ENCODE data around the gene PHACTR2. TPM values are rescaled to one million over a fixed set of nuclear protein-coding genes. Genes with fewer than 3 reads are reported as not detected.
A peak's percentile ranks its signal among the peaks of the same experiment; 100 is the strongest.
"Not testable (repeated sequence)": the region's sequence is repeated elsewhere in the genome, so short reads cannot be mapped to it uniquely, and the experiment has no call there.

The PHACTR2 gene
- 45.3 TPM for polyA plus RNA-seq (2013, experiment 1 of 2)
- 46.4 TPM for polyA plus RNA-seq (2013, experiment 2 of 2)

- H3K36me3 ChIP-seq (ENCODE audit: control insufficient read depth, insufficient read depth, low read length), result peaks cover 9% of the 10 kb centered on the region
- H3K4me3 ChIP-seq (ENCODE audit: extremely low read depth, insufficient read depth, low read length, poor library complexity, severe bottlenecking), result peak within 1 kb of the TSS; percentile 56
- peaks cover 16% of the 10 kb centered on the region for H3K9me3 ChIP-seq (ENCODE audit: control insufficient read depth, low read length)
- 0% methylated on average over 48 to 60 of the region's 69 CpGs for WGBS, 2 experiments (ENCODE audit: insufficient coverage in 2 of 2)
- peaks cover 40% of the 10 kb centered on the region for H3K4me1 ChIP-seq (ENCODE audit: control insufficient read depth, insufficient read depth, low read length, poor library complexity, severe bottlenecking)
- H3K27ac ChIP-seq (ENCODE audit: low read depth, low read length, severe bottlenecking), result peak within 1 kb of the TSS; percentile 94
These were observed at the start of gene PHACTR2 for GRCh38 chr6:143677891-143678791. TSS of gene PHACTR2 (plus strand) at chr6:143677965. CDS start at chr6:143678164, 199 bp downstream.

- H3K36me3 ChIP-seq (ENCODE audit: control insufficient read depth, insufficient read depth, low read length), result no peaks in the 10 kb centered on the region
- no peak overlapping the region for H3K27ac ChIP-seq (ENCODE audit: low read depth, low read length, severe bottlenecking)
- H3K4me3 ChIP-seq (ENCODE audit: extremely low read depth, insufficient read depth, low read length, poor library complexity, severe bottlenecking), result no peak overlapping the region
- 90 to 91% methylated on average over 9 to 10 of the region's 12 CpGs for WGBS, 2 experiments (ENCODE audit: insufficient coverage in 2 of 2)
- H3K4me1 ChIP-seq (ENCODE audit: control insufficient read depth, insufficient read depth, low read length, poor library complexity, severe bottlenecking), result no peaks in the 10 kb centered on the region
- no peaks in the 10 kb centered on the region for H3K9me3 ChIP-seq (ENCODE audit: control insufficient read depth, low read length)
These were observed 48.4 kb upstream of the PHACTR2 start for GRCh38 chr6:143629104-143630080.

- H3K4me3 ChIP-seq (ENCODE audit: extremely low read depth, insufficient read depth, low read length, poor library complexity, severe bottlenecking); H3K9me3 ChIP-seq (ENCODE audit: control insufficient read depth, low read length); H3K36me3 ChIP-seq (ENCODE audit: control insufficient read depth, insufficient read depth, low read length); H3K27ac ChIP-seq (ENCODE audit: low read depth, low read length, severe bottlenecking); H3K4me1 ChIP-seq (ENCODE audit: control insufficient read depth, insufficient read depth, low read length, poor library complexity, severe bottlenecking): not testable (repeated sequence)
- 94 to 100% methylated on average over 3 to 4 of the region's 4 CpGs for WGBS, 2 experiments (ENCODE audit: insufficient coverage in 2 of 2)
These were observed 46.6 kb upstream of the PHACTR2 start for GRCh38 chr6:143631196-143631595.

- H3K4me1 ChIP-seq (ENCODE audit: control insufficient read depth, insufficient read depth, low read length, poor library complexity, severe bottlenecking), result no peaks in the 10 kb centered on the region
- WGBS, 2 experiments (ENCODE audit: insufficient coverage in 2 of 2), result 85 to 96% methylated on average over 3 to 4 of the region's 4 CpGs
- no peaks in the 10 kb centered on the region for H3K36me3 ChIP-seq (ENCODE audit: control insufficient read depth, insufficient read depth, low read length)
- no peaks in the 10 kb centered on the region for H3K9me3 ChIP-seq (ENCODE audit: control insufficient read depth, low read length)
- H3K4me3 ChIP-seq (ENCODE audit: extremely low read depth, insufficient read depth, low read length, poor library complexity, severe bottlenecking), result no peak overlapping the region
- no peak overlapping the region for H3K27ac ChIP-seq (ENCODE audit: low read depth, low read length, severe bottlenecking)
These were observed 44.9 kb upstream of the PHACTR2 start for GRCh38 chr6:143632894-143633293.

- Histone ChIP-seq H3K4me3 (ENCODE audit: extremely low read depth, insufficient read depth, low read length, poor library complexity, severe bottlenecking) (no peak overlapping the region), H3K36me3 (ENCODE audit: control insufficient read depth, insufficient read depth, low read length) (no peaks in the 10 kb centered on the region), H3K9me3 (ENCODE audit: control insufficient read depth, low read length) (no peaks in the 10 kb centered on the region), H3K4me1 (ENCODE audit: control insufficient read depth, insufficient read depth, low read length, poor library complexity, severe bottlenecking) (no peaks in the 10 kb centered on the region), H3K27ac (ENCODE audit: low read depth, low read length, severe bottlenecking) (no peak overlapping the region)
- 20% methylated on average over 1 of the region's 2 CpGs; no CpG with 5 or more reads in 1 of the 2 experiments for WGBS, 2 experiments (ENCODE audit: insufficient coverage in 2 of 2)
These were observed 43.3 kb upstream of the PHACTR2 start for GRCh38 chr6:143634486-143634885.

GRCh38 chr6:143637691-143638090 lies 40.1 kb upstream of the PHACTR2 start:
- Histone ChIP-seq H3K27ac (ENCODE audit: low read depth, low read length, severe bottlenecking) (no peak overlapping the region), H3K36me3 (ENCODE audit: control insufficient read depth, insufficient read depth, low read length) (no peaks in the 10 kb centered on the region), H3K4me3 (ENCODE audit: extremely low read depth, insufficient read depth, low read length, poor library complexity, severe bottlenecking) (no peak overlapping the region), H3K9me3 (ENCODE audit: control insufficient read depth, low read length) (no peaks in the 10 kb centered on the region), H3K4me1 (ENCODE audit: control insufficient read depth, insufficient read depth, low read length, poor library complexity, severe bottlenecking) (no peaks in the 10 kb centered on the region)
- WGBS, 2 experiments (ENCODE audit: insufficient coverage in 2 of 2), result 64% methylated on average over 3 of the region's 3 CpGs; no CpG with 5 or more reads in 1 of the 2 experiments

- H3K36me3 ChIP-seq (ENCODE audit: control insufficient read depth, insufficient read depth, low read length), result no peaks in the 10 kb centered on the region
These were observed 35.4 kb upstream of the PHACTR2 start for GRCh38 chr6:143642403-143642802.

GRCh38 chr6:143647191-143647590 lies 30.6 kb upstream of the PHACTR2 start:
- WGBS, 2 experiments (ENCODE audit: insufficient coverage in 2 of 2), result 81 to 85% methylated on average over 2 to 3 of the region's 3 CpGs

More at GRCh38 chr6:143642403-143642802, 35.4 kb upstream of the PHACTR2 start:
- Histone ChIP-seq H3K4me3 (ENCODE audit: extremely low read depth, insufficient read depth, low read length, poor library complexity, severe bottlenecking) (no peak overlapping the region), H3K9me3 (ENCODE audit: control insufficient read depth, low read length) (no peaks in the 10 kb centered on the region), H3K4me1 (ENCODE audit: control insufficient read depth, insufficient read depth, low read length, poor library complexity, severe bottlenecking) (no peaks in the 10 kb centered on the region), H3K27ac (ENCODE audit: low read depth, low read length, severe bottlenecking) (no peak overlapping the region)
- WGBS, 2 experiments (ENCODE audit: insufficient coverage in 2 of 2), result 83 to 92% methylated on average over 2 of the region's 2 CpGs

GRCh38 chr6:143647732-143648131 lies 30.0 kb upstream of the PHACTR2 start:
- no peak overlapping the region for H3K4me3 ChIP-seq (ENCODE audit: extremely low read depth, insufficient read depth, low read length, poor library complexity, severe bottlenecking)
- no peaks in the 10 kb centered on the region for H3K36me3 ChIP-seq (ENCODE audit: control insufficient read depth, insufficient read depth, low read length)
- H3K27ac ChIP-seq (ENCODE audit: low read depth, low read length, severe bottlenecking), result no peak overlapping the region
- no peaks in the 10 kb centered on the region for H3K4me1 ChIP-seq (ENCODE audit: control insufficient read depth, insufficient read depth, low read length, poor library complexity, severe bottlenecking)
- H3K9me3 ChIP-seq (ENCODE audit: control insufficient read depth, low read length), result no peaks in the 10 kb centered on the region
- 80 to 91% methylated on average over 5 to 6 of the region's 6 CpGs for whole genome bisulfite sequencing, 2 experiments (ENCODE audit: insufficient coverage in 2 of 2)

More at GRCh38 chr6:143647191-143647590, 30.6 kb upstream of the PHACTR2 start:
- Histone ChIP-seq H3K4me3 (ENCODE audit: extremely low read depth, insufficient read depth, low read length, poor library complexity, severe bottlenecking) (no peak overlapping the region), H3K27ac (ENCODE audit: low read depth, low read length, severe bottlenecking) (no peak overlapping the region), H3K36me3 (ENCODE audit: control insufficient read depth, insufficient read depth, low read length) (no peaks in the 10 kb centered on the region), H3K4me1 (ENCODE audit: control insufficient read depth, insufficient read depth, low read length, poor library complexity, severe bottlenecking) (no peaks in the 10 kb centered on the region), H3K9me3 (ENCODE audit: control insufficient read depth, low read length) (no peaks in the 10 kb centered on the region)

- 80% methylated on average over 1 of the region's 1 CpG; no CpG with 5 or more reads in 1 of the 2 experiments for WGBS, 2 experiments (ENCODE audit: insufficient coverage in 2 of 2)
- not testable (repeated sequence) for H3K9me3 ChIP-seq (ENCODE audit: control insufficient read depth, low read length); H3K4me3 ChIP-seq (ENCODE audit: extremely low read depth, insufficient read depth, low read length, poor library complexity, severe bottlenecking); H3K27ac ChIP-seq (ENCODE audit: low read depth, low read length, severe bottlenecking); H3K36me3 ChIP-seq (ENCODE audit: control insufficient read depth, insufficient read depth, low read length); H3K4me1 ChIP-seq (ENCODE audit: control insufficient read depth, insufficient read depth, low read length, poor library complexity, severe bottlenecking)
These were observed 28.4 kb upstream of the PHACTR2 start for GRCh38 chr6:143649319-143649718.

Data from mesodermal cell (in vitro differentiated cells).